Erythroblast (primary cell): ENCODE data around the gene SETBP1.

Experiments
- GATA1 ChIP-seq: IDR thresholded peaks from 2 replicates; pipeline ENCODE4 v1.6.1; 2011; ENCODE audit warnings: low read depth, mild to moderate bottlenecking, control low read depth, low read length, moderate library complexity
- POLR2A ChIP-seq: IDR thresholded peaks from 2 replicates; pipeline ENCODE4 v1.6.1; 2011; ENCODE audit warnings: mild to moderate bottlenecking, low read length

- TF ChIP-seq POLR2A (no peak), GATA1 (no peak)
These were observed 32.7 kb downstream of the SETBP1 start for GRCh38 chr18:44713435-44713834.
